KBM-7 (cell line): ENCODE measurements around the gene MRPL32.
"Not testable (repeated sequence)": the region's sequence is repeated elsewhere in the genome, so short reads cannot be mapped to it uniquely, and the experiment has no call there.

ENCODE experiments used
- DNase-seq: peaks from one replicate; pipeline ENCODE4 v3.0.0-alpha.2; 2015
- in situ Hi-C: fragments of 300-500 bp; cut with MboI; formaldehyde crosslinking; loops from 2 replicates; pipeline ENCODE4 v1.14.3; 2020; ENCODE audit warnings: low sequenced_read_pairs, low pct_unique_long_range_greater_than_20kb, mixed read lengths

Gene MRPL32

DNA sequence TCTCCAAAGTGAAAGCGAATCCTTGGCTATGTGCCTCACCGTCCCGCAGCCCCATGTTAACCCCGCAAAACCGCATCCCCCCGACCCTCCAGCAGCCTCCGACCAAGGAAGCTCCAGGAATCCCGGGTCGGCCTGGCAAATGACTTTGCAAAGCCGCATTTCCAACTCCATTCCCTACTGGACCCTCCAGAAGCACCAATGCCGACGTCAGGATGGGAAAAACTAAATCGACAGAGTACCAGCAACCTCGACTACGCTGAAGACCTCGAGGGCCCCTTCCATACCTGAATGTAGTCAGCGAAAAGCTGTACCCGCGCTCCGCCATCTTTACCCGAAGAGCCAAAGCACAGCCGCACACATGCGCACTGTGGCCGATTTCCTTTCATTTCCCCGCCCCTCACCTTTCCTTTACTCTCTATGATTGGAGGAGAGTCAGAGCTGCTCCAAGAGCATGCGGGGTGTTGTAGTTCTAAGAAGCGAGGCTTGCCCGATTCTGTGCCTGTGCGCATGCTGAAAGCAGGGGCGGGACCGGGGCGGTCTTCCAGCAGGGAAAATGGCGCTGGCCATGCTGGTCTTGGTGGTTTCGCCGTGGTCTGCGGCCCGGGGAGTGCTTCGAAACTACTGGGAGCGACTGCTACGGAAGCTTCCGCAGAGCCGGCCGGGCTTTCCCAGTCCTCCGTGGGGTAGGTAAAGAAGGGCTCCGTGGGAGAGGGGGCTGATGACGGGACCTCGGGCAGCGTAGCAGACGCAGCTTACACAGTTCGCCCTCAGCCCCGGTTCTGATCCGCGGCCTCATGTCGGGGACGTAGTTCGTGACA lies at the start of gene MRPL32, which contains the start of gene PSMA2:
Gene MRPL32, plus strand, starts transcription at position 543 of the 818 bp plus-strand sequence. Its CDS starts 11 bp downstream, at position 554.
Gene PSMA2, minus strand, starts transcription at position 341 of the 818 bp plus-strand sequence. Its CDS starts 16 bp downstream, at position 325.
- in situ Hi-C loops = no loop called here

GRCh38 chr7:42883950-42884349 lies 48.2 kb upstream of the MRPL32 start:
- in situ Hi-C loops = no loop called here
- no peak for DNase-seq

More for the DNA sequence above, at the start of gene MRPL32, which contains the start of gene PSMA2:
- DNase-seq = peak; percentile 98

DNA sequence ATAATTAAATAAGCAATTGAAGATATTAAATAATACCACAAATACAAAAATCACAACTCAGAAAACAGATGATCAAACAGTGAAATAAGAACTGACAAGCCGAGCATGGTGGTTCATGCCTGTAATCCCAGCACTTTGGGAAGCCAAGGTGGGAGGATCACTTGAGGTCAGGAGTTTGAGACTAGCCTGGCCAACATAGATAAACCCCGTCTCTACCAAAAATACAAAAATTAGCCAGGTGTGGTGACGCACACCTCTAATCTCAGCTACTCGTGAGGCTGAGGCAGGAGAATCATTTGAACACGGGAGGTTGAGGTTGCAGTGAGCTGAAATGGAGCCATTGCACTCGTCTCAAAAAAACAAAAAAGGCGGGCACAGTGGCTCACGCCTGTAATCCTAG lies 47.0 kb upstream of the MRPL32 start:
- DNase-seq, in situ Hi-C loops: not testable (repeated sequence)

DNA sequence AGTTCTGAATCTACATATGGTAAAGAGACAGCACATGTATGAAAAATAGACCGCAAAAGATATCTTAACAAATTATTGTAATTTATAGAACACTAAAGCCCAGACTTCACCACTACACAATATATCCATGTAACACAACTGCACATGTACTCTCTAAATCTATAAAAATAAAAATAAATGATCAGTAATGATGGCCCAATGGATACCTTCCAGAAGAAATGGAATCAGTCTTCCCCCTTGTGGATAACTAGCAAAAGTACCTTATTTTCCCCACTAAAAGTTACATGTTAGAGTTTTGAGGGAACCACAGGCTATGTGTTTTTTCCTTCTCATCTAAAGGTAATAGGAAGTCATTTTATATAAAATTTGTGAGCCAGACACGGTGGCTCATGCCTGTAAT lies 46.0 kb upstream of the MRPL32 start:
- in situ Hi-C loops = no loop called here
- peak; percentile 32 for DNase-seq

GRCh38 chr7:42886893-42887505 lies 45.2 kb upstream of the MRPL32 start:
- in situ Hi-C loops = no loop called here
- DNase-seq = no peak

DNA sequence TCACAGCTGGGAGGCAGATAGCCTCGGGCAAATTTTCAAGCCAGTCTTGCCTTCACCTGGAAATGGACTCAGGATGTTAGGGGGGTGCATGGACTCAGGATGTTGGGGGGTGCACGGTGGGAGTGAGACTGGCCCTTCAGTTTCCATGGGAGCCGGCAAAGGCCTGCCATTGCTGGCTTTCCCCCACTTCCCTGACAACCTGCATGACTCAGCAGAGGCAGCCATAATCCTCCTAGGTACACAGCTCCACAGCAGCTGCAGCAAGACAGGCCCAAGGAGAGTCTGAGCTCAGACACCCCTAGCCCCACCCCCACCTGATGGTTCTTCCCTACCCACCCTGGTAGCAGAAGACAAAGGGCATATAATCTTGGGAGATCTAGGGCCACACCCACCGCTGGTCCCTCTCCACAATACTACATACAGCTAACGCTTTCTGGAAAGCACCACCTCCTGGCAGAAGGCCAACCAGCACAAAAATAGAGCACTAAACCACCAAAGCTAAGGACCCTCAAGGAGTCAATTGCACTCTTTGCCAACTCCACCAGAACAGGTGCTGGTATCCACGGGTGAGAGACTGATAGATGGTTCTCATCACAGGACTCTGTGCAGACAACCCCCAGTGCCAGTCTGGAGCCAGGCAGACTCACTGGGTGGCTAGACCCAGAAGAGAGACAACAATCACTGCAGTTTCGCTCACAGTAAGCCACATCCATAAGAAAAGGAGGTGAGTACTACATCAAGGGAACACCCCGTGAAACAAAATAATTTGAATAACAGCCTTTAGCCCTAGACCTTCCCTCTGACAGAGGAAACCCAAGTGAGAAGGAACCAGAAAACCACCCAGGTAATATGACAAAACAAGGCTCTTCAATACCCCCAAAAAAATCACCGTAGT lies 38.6 kb upstream of the MRPL32 start:
- no peak for DNase-seq

DNA sequence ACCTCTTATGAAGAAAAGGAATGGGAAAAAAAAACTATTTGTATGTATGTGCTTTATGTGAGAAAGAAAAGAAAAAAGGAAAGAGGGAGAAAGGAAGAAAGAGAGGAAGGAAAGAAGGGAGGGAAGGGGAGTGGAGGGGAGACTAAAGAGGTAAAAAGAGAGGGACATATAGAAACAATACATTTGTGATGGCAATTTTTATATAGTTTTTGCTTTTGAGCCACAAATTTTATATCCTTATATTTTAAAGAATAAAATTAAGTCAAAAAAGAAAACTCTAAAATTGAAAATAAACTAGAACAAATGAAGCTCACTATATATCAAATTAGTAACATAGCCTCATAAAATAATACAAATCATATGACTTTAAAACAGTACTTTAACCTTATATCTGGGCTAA lies 31.3 kb upstream of the MRPL32 start:
- DNase-seq = no peak
- in situ Hi-C loops = no loop called here

More for the DNA sequence above, 38.6 kb upstream of the MRPL32 start:
- in situ Hi-C loops = no loop called here

- in situ Hi-C loops = no loop called here
- DNase-seq = no peak
Measured at GRCh38 chr7:42902331-42902730, 29.8 kb upstream of the MRPL32 start.

GRCh38 chr7:42906181-42906580 lies 26.0 kb upstream of the MRPL32 start:
- in situ Hi-C loops = no loop called here
- no peak for DNase-seq

DNA sequence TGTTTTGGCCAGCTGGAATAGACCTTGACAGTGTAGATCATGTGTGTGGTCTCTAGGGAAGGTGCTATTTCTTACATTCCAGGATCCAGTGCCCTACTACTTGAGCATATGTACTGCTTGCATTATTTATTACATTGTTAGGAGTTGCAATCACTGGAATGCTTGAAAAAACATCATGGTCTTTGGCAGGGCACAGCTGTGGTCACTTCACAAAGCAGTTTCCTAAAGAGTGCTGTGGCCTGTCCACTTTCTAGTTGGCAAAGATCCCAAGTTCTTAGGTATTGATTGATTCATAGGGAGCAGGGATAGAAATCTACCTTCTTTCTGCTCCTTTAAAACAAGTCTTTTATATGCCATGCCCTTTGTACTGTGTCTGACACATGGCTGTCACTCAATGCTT lies 24.9 kb upstream of the MRPL32 start:
- in situ Hi-C loops = no loop called here

GRCh38 chr7:42910306-42910705 lies 21.9 kb upstream of the MRPL32 start:
- no peak for DNase-seq
- in situ Hi-C loops = no loop called here

More for the DNA sequence above, 24.9 kb upstream of the MRPL32 start:
- no peak for DNase-seq

DNA sequence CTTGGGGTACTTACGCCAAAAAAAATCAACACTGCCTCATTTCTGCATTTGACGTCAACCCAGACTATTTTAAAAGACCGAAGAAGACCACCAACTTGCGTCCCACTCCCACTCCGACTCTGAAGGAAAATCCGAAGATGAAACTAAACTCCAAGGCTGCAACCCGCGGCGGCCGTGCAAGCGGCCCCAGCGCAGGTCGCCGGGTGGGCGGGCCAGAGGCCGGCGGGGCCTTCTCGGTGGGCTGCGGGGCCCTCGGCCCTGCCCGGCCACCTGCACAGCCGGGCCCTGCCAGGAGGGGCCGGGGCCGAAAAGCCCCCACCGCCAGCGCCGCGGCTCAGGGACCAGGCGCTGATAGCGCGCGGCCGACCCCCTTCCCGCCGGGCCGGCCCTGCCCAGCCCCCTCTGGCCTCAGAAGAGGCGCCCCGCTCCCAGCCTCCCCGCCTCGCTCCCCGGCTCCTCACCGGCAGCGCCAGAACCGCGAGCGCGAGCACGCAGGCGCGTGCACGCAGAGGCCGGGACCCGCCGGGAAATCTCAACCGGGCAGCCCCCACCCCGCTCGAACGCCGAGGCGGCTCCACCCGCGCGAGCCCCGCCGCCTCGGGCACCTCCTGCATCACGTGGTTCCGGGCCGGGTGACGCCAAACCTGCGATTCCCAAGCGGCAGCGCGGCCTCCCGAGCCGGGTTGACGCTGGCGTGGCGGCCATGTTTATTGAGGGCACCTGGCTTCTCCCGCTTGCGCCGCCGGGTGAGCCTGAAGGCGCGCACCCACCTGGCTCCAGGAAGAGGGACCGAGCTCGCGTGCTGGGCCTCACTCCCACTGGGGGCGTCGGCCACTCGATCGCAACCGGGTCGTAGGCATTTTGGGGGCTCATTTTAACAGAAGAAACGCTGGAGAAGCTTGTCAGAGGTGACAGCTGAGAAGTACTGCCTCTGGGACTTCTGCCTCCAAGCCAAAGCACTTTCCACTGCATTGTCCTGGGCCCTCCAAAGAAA lies 20.4 kb upstream of the MRPL32 start, which contains the start of gene C7orf25:
Gene C7orf25, minus strand, starts transcription at position 617 of the 994 bp plus-strand sequence. CDS start 1,170 bp downstream, outside the sequence.
- in situ Hi-C loops = no loop called here
- DNase-seq = peak; percentile 96

DNA sequence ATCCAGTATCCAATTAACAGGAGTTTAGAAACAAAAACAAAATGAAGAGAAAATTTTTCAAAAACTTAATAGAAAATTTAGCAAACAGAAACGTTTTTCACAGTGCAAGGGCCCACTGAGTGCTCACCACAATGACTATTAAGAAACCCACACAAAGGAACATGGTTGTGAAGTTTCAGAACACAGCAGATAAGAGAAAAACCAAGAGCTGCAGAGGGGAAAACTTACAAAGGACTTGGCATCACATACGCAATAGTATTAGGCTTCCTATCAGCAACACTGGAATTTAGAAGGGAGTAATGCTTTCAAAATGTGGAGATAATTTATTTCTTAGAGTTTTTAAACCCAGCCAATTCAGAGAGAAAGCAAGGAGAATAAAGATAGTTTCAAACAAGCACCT lies 18.6 kb upstream of the MRPL32 start:
- no peak for DNase-seq
- in situ Hi-C loops = no loop called here

- no peak for DNase-seq
- in situ Hi-C loops = no loop called here
Measured at GRCh38 chr7:42914009-42914408, 18.2 kb upstream of the MRPL32 start.

- in situ Hi-C loops = no loop called here
- DNase-seq = no peak
Measured at GRCh38 chr7:42914421-42915045, 17.6 kb upstream of the MRPL32 start.

- DNase-seq = no peak
- in situ Hi-C loops = no loop called here
Measured at GRCh38 chr7:42915356-42915755, 16.8 kb upstream of the MRPL32 start.

- in situ Hi-C loops = no loop called here
- DNase-seq = no peak
Measured at GRCh38 chr7:42922017-42922753, 10.0 kb upstream of the MRPL32 start.
